Epithelial cell of proximal tubule (primary cell): ENCODE data around the gene STT3A. TPM values are rescaled to one million over a fixed set of nuclear protein-coding genes. Genes with fewer than 3 reads are reported as not detected.
"Not testable (repeated sequence)": the region's sequence is repeated elsewhere in the genome, so short reads cannot be mapped to it uniquely, and the experiment has no call there.

ENCODE experiments used
- DNase-seq: peaks from one replicate; pipeline ENCODE4 v3.0.0-alpha.2; 2011; ENCODE audit warnings: low read depth
- H3K4me3 ChIP-seq: 2 replicates; pipeline ENCODE4 v1.5.1; 2011; ENCODE audit warnings: low read depth, mild to moderate bottlenecking, low read length
- total RNA-seq: library from RNA; depleted of rRNA; stranded (reverse); fragments of >200 nt; gene quantifications from 2 replicates; pipeline ENCODE4 v1.2.3, GENCODE V29; 2015
- TF ChIP-seq, protein P1 (sequence below): conservative IDR thresholded peaks from 2 replicates; pipeline ENCODE4 v1.5.1; 2012; ENCODE audit warnings: low read depth, mild to moderate bottlenecking, low read length

STT3A gene
- total RNA-seq, 1 donor from 2014 or later = 190 TPM

DNA sequence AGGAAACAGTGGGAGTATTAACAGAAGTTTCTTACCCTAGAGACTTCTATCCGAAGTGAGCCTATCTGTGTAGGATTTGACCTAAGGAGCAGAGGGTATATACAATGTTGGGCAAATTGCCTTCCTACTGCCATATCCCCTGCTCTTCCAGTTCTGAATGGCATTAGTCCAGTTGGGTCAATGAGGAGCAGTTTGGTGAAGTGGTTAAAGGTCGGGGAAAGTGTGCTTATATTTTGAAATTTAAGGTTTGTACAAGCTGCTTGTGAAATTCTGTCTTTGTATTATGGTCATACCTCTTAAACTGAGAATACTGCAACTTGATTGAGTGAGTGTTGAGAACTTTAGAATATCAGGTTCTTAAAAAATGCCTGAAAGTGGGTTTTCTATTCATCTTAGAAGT lies 21.7 kb upstream of the STT3A start:
- H3K4me3 ChIP-seq = no peak overlapping the region
- no peak for DNase-seq
- TF ChIP-seq, protein P1, sequence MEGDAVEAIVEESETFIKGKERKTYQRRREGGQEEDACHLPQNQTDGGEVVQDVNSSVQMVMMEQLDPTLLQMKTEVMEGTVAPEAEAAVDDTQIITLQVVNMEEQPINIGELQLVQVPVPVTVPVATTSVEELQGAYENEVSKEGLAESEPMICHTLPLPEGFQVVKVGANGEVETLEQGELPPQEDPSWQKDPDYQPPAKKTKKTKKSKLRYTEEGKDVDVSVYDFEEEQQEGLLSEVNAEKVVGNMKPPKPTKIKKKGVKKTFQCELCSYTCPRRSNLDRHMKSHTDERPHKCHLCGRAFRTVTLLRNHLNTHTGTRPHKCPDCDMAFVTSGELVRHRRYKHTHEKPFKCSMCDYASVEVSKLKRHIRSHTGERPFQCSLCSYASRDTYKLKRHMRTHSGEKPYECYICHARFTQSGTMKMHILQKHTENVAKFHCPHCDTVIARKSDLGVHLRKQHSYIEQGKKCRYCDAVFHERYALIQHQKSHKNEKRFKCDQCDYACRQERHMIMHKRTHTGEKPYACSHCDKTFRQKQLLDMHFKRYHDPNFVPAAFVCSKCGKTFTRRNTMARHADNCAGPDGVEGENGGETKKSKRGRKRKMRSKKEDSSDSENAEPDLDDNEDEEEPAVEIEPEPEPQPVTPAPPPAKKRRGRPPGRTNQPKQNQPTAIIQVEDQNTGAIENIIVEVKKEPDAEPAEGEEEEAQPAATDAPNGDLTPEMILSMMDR = no peak

DNA sequence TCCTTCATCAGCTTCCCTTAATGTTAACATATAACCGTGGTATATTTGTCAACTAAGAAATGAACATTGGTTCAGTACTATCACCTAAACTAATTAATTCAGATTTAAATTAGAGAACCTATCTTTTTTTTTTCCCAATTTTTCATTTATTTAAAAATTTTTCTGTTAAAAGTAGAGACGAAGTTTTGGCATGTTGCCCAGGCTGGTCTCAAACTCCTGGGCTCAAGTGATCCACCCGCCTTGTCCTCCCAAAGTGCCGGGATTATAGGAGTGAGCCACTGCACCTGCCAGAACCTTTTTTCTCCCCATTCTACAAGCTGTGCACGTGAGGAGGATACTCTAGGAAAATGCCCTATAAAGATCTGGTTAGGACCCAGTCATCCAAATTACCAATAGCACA lies 19.7 kb upstream of the STT3A start:
- no peak overlapping the region for H3K4me3 ChIP-seq
- DNase-seq = no peak
- TF ChIP-seq, protein P1 = no peak

DNA sequence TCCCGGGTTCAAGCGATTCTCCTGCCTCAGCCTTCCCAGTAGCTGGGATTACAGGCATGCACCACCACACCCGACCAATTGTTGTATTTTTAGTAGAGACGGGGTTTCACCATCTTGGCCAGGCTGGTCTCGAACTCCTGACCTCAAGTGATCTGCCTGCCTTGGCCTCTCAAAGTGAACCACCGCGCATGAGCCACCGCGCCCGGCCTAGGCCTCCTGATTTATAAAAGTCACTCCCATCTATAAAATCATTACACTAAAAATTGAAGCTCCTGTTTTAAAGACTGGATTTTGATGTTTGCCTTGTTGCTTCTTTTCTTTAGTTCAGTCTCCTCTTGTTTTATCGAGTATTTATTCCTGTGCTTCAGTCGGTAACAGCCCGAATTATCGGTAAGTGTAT lies 15.5 kb upstream of the STT3A start:
- not testable (repeated sequence) for H3K4me3 ChIP-seq, DNase-seq

DNA sequence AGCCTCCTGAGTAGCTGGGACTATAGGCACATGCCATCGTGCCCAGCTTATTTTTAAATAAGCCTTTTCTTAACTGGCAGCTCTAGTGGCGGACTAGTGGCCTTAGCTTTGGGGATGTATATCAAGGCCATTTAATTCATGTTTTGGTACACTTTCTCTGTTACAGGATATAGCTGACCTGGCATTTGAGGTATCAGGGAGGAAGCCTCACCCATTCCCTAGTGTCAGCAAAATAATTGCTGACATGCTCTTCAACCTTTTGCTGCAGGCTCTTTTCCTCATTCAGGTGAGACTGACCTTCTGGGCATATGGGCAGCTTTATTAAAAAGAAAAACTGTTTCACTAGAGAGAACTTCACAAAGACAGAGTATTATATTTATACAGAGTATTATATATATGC lies 13.9 kb upstream of the STT3A start:
- no peak for DNase-seq
- no peak overlapping the region for H3K4me3 ChIP-seq
- TF ChIP-seq, protein P1 = no peak

DNA sequence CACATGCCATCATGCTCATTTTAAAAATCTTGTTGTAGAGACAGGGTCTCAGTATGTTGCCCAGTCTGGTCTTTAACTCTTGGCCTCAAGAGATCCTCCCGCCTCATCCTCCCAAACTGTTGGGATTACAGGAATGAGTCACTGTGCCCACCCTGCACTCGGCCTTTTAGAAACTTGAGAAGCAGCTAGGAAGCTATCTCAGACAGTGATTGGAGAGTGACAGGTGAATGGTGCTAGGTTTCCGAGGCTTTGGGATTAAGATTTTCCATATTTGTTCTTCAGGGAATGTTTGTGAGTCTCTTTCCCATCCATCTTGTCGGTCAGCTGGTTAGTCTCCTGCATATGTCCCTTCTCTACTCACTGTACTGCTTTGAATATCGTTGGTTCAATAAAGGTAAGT lies 12.8 kb upstream of the STT3A start:
- no peak for DNase-seq
- H3K4me3 ChIP-seq = no peak overlapping the region
- TF ChIP-seq, protein P1 = no peak

DNA sequence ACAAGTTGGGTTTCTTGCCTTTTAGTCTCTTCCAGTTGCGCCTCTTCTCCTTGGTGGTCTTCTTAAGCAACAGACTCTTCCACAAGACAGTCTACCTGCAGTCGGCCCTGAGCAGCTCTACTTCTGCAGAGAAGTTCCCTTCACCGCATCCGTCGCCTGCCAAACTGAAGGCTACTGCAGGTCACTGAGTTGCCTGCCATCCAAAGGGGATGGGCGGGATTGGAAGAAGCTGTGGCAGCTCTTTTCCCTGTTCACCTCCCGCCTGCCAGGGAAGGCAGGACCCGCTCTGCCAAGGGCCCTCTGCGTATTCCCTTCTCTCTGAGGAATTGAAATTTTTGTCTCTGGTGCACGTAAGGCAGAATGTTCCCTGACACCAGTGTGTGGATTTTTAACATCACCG lies 9.2 kb upstream of the STT3A start:
- TF ChIP-seq, protein P1 = no peak
- no peak for DNase-seq
- H3K4me3 ChIP-seq = no peak overlapping the region

DNA sequence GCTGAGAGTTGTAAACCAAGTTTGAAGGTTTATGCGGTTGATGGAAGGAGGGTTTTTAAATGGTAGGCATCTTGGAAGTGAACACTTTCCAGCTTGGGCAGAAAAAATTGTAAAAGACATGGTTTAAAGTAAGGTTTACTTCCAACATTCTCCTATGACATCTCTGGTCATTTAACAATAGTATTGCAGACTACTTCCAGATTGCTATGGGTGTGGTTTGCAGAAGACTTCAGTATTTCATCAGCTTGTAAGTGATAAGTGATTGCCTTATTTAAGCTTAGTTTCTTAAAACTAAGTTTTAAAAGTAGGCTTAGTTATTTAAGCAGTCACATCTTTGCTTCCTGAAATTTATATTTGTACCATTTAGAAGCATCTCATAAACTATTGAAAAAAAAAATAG lies 7.2 kb upstream of the STT3A start:
- no peak for DNase-seq
- no peak overlapping the region for H3K4me3 ChIP-seq
- TF ChIP-seq, protein P1 = no peak

DNA sequence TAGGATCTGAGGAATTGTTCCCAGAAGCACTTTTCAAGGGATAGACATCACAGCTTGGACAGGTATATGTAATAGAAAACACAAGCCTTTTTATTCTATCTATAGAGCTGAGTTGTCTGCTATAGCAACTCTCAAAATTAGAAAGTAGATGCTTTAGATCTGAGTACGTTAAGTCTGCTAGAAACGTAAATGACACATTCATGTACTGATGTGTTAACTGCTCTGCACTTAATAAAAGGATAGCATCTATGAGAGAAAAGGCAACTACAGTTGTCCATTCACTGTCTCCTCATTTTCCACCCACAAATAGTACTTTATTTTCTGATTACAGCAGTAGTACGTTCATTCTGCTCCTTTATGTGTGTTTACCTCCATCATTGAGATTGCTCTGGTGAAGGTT lies 6.0 kb upstream of the STT3A start:
- TF ChIP-seq, protein P1 = no peak
- DNase-seq = no peak
- no peak overlapping the region for H3K4me3 ChIP-seq
